H9 (cell line): ENCODE measurements around the gene UFC1. TPM values are rescaled to one million over a fixed set of nuclear protein-coding genes. Genes with fewer than 3 reads are reported as not detected.

ENCODE experiments used
- DNase-seq: peaks from one replicate; pipeline ENCODE4 v3.0.0-alpha.2; 2017
- H2AFZ ChIP-seq: one replicate; pipeline ENCODE4 v1.6.1; 2013; ENCODE audit warnings: mild to moderate bottlenecking, low read length, control low read depth, moderate library complexity
- H2AK5ac ChIP-seq: 2 replicates; pipeline ENCODE4 v1.6.1; 2013; ENCODE audit warnings: low read length, control low read depth, mixed read lengths; ENCODE audit not compliant: insufficient read length
- H2BK120ac ChIP-seq: one replicate; pipeline ENCODE4 v1.6.1; 2013; ENCODE audit warnings: low read depth, mild to moderate bottlenecking, low read length, control low read depth, inconsistent platforms; ENCODE audit not compliant: poor library complexity, severe bottlenecking
- H2BK12ac ChIP-seq: 2 replicates; pipeline ENCODE4 v1.6.1; 2013; ENCODE audit warnings: low read length, control low read depth, mixed read lengths, low read depth; ENCODE audit not compliant: insufficient read length
- H2BK15ac ChIP-seq: 2 replicates; pipeline ENCODE4 v1.6.1; 2013; ENCODE audit warnings: low read depth, low read length, control low read depth
- H2BK20ac ChIP-seq: one replicate; pipeline ENCODE4 v1.6.1; 2013; ENCODE audit warnings: low read depth, mild to moderate bottlenecking, low read length, control low read depth, inconsistent platforms; ENCODE audit not compliant: poor library complexity, severe bottlenecking
- H2BK5ac ChIP-seq: 2 replicates; pipeline ENCODE4 v1.6.1; 2013; ENCODE audit warnings: low read length, control low read depth, mixed read lengths; ENCODE audit not compliant: insufficient read length
- H3K14ac ChIP-seq: 2 replicates; pipeline ENCODE4 v1.6.1; 2013; ENCODE audit warnings: low read length, control low read depth; ENCODE audit not compliant: insufficient read depth
- H3K18ac ChIP-seq: 2 replicates; pipeline ENCODE4 v1.6.1; 2013; ENCODE audit warnings: low read depth, mild to moderate bottlenecking, mixed read lengths, low read length, control low read depth; ENCODE audit not compliant: insufficient read length
- H3K23ac ChIP-seq: 2 replicates; pipeline ENCODE4 v1.6.1; 2013; ENCODE audit warnings: low read length, control low read depth, mixed read lengths, low read depth; ENCODE audit not compliant: insufficient read length
- H3K23me2 ChIP-seq: 2 replicates; pipeline ENCODE4 v1.6.1; 2013; ENCODE audit warnings: low read depth, mild to moderate bottlenecking, mixed read lengths, low read length, control low read depth; ENCODE audit not compliant: insufficient read length, poor library complexity, severe bottlenecking
- H3K27ac ChIP-seq: 2 replicates; pipeline ENCODE4 v1.5.1; 2013; ENCODE audit warnings: low read length, control low read depth, mixed read lengths, low read depth; ENCODE audit not compliant: insufficient read length
- H3K27me3 ChIP-seq: 2 replicates; pipeline ENCODE4 v1.6.1; 2013; ENCODE audit warnings: low read length, control low read depth, inconsistent platforms; ENCODE audit not compliant: insufficient read depth
- H3K4ac ChIP-seq: 2 replicates; pipeline ENCODE4 v1.6.1; 2013; ENCODE audit warnings: low read depth, mild to moderate bottlenecking, control low read depth, inconsistent platforms, low read length, moderate library complexity
- H3K4me1 ChIP-seq: 2 replicates; pipeline ENCODE4 v1.6.1; 2013; ENCODE audit warnings: low read length, control low read depth, inconsistent platforms; ENCODE audit not compliant: insufficient read depth
- H3K4me2 ChIP-seq: 2 replicates; pipeline ENCODE4 v1.6.1; 2013; ENCODE audit warnings: low read length, control low read depth, mixed read lengths; ENCODE audit not compliant: insufficient read length, insufficient read depth
- H3K56ac ChIP-seq: 2 replicates; pipeline ENCODE4 v1.6.1; 2013; ENCODE audit warnings: low read depth, mild to moderate bottlenecking, mixed read lengths, low read length, control low read depth; ENCODE audit not compliant: insufficient read length
- H3K79me1 ChIP-seq: 2 replicates; pipeline ENCODE4 v1.6.1; 2013; ENCODE audit warnings: low read depth, mild to moderate bottlenecking, moderate library complexity, low read length, control low read depth, inconsistent platforms; ENCODE audit not compliant: insufficient read depth, poor library complexity, severe bottlenecking
- H3K79me2 ChIP-seq: 2 replicates; pipeline ENCODE4 v1.6.1; 2013; ENCODE audit warnings: low read length, control low read depth, inconsistent platforms; ENCODE audit not compliant: insufficient read depth
- H3K9ac ChIP-seq: 2 replicates; pipeline ENCODE4 v1.6.1; 2013; ENCODE audit warnings: low read length, control low read depth, mixed read lengths; ENCODE audit not compliant: insufficient read length; ENCODE audit errors: extremely low read depth
- H3K9me3 ChIP-seq: one replicate; pipeline ENCODE4 v1.6.1; 2013; ENCODE audit warnings: low read depth, low read length, inconsistent platforms; ENCODE audit not compliant: control insufficient read depth
- H3T11ph ChIP-seq: one replicate; pipeline ENCODE4 v1.6.1; 2013; ENCODE audit warnings: mild to moderate bottlenecking, low read length, control low read depth, inconsistent platforms
- H4K20me1 ChIP-seq: one replicate; pipeline ENCODE4 v1.6.1; 2013; ENCODE audit not compliant: control insufficient read depth, insufficient read length, insufficient read depth
- H4K5ac ChIP-seq: 2 replicates; pipeline ENCODE4 v1.6.1; 2013; ENCODE audit warnings: low read depth, mild to moderate bottlenecking, mixed read lengths, low read length, control low read depth; ENCODE audit not compliant: insufficient read length
- H4K8ac ChIP-seq: replicated peaks from 2 replicates; pipeline ENCODE4 v1.6.1; 2013; ENCODE audit warnings: low read length, control low read depth, mixed read lengths, low read depth; ENCODE audit not compliant: insufficient read length
- H4K91ac ChIP-seq: 2 replicates; pipeline ENCODE4 v1.6.1; 2013; ENCODE audit warnings: low read depth, mild to moderate bottlenecking, moderate library complexity, mixed read lengths, low read length, control low read depth; ENCODE audit not compliant: insufficient read length
- H3K27ac Mint-ChIP-seq, 3 experiments: 2 replicates in 2 of 3; 3 replicates in 1 of 3; pipeline ENCODE4 v1.8.0; 2020 to 2021; ENCODE audit warnings: mixed read lengths in 3 of 3, mild to moderate bottlenecking in 1 of 3, moderate library complexity in 1 of 3
- H3K27me3 Mint-ChIP-seq: 2 replicates; pipeline ENCODE4 v1.8.0; 2021; ENCODE audit warnings: low read depth, mild to moderate bottlenecking, moderate library complexity, mixed read lengths
- H3K36me3 Mint-ChIP-seq, 3 experiments: 2 replicates in 2 of 3; 3 replicates in 1 of 3; pipeline ENCODE4 v1.8.0; 2020 to 2021; ENCODE audit warnings: low read depth in 3 of 3, mixed read lengths in 3 of 3; ENCODE audit not compliant: insufficient read depth in 1 of 3
- H3K4me1 Mint-ChIP-seq, 2 experiments: 2 replicates each; pipeline ENCODE4 v1.8.0; 2020; ENCODE audit warnings: mixed read lengths in 2 of 2
- H3K4me3 Mint-ChIP-seq, 2 experiments: 2 replicates in 1 of 2; 3 replicates in 1 of 2; pipeline ENCODE4 v1.8.0; 2020 to 2021; ENCODE audit warnings: mild to moderate bottlenecking in 2 of 2, mixed read lengths in 2 of 2, moderate library complexity in 1 of 2
- H3K9me3 Mint-ChIP-seq, 2 experiments: 2 replicates in 1 of 2; 3 replicates in 1 of 2; pipeline ENCODE4 v1.8.0; 2020; ENCODE audit warnings: mild to moderate bottlenecking in 2 of 2, mixed read lengths in 2 of 2, moderate library complexity in 1 of 2
- WGBS: extraction: QIAGEN DNeasy Blood & Tissue Kit; methylation state at CpG from one replicate; pipeline ENCODE4 v1.1.7; 2013; ENCODE audit warnings: missing lambda C conversion rate, low lambda C conversion rate, mixed read lengths; ENCODE audit not compliant: insufficient read length; ENCODE audit errors: extremely low coverage; 5-methylcytosine and 5-hydroxymethylcytosine counted together
- total RNA-seq: library from RNA; stranded (reverse); gene quantifications from 2 replicates; pipeline ENCODE4 v1.2.1, GENCODE V29; 2021
- TF ChIP-seq, protein P1 (sequence below): fragments of 200-600 bp; sonication (generic); conservative IDR thresholded peaks from 3 replicates; pipeline ENCODE4 v1.8.0; 2021; ENCODE audit warnings: antibody characterized with exemption, mild to moderate bottlenecking

UFC1 gene
- total RNA-seq, 1 experiment from 2014 or later: 93.4 TPM

DNA sequence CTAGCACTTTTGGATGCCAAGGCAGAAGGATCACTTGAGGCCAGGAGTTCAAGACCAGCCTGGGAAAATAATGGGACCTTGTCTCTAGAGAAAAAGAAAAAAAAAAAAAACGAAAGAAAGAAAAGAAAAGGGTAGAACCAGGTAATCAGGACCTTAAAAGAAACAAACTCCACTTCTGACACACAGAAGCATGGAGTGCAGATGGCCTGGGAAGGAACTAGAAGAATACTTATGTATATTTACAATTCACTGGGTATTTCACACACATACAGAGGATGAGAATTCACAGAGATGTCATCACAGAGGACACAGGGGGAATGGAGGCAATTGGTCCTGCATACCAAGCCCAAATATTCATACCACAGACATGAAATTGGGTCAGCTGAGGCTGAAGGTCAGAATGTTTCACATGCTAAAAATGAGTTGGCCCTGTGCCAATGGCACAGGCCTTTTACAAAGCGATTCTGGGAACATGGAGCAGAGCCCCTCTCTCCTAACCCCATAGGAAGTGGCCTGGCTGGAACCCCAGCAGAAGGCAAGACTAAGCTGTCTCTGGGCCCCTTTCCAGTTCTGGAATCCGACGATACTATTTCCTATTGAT is 19.1 kb downstream of the UFC1 start:
- no peaks in the 10 kb centered on the region for H3K79me1 ChIP-seq
- no peak overlapping the region for H3K9ac ChIP-seq
- H2AFZ ChIP-seq: no peak overlapping the region
- H4K20me1 ChIP-seq: no peaks in the 10 kb centered on the region
- no peak overlapping the region for H2BK120ac ChIP-seq
- DNase-seq: no peak
- TF ChIP-seq, protein P1, sequence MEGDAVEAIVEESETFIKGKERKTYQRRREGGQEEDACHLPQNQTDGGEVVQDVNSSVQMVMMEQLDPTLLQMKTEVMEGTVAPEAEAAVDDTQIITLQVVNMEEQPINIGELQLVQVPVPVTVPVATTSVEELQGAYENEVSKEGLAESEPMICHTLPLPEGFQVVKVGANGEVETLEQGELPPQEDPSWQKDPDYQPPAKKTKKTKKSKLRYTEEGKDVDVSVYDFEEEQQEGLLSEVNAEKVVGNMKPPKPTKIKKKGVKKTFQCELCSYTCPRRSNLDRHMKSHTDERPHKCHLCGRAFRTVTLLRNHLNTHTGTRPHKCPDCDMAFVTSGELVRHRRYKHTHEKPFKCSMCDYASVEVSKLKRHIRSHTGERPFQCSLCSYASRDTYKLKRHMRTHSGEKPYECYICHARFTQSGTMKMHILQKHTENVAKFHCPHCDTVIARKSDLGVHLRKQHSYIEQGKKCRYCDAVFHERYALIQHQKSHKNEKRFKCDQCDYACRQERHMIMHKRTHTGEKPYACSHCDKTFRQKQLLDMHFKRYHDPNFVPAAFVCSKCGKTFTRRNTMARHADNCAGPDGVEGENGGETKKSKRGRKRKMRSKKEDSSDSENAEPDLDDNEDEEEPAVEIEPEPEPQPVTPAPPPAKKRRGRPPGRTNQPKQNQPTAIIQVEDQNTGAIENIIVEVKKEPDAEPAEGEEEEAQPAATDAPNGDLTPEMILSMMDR: no peak
- H3K23me2 ChIP-seq: peaks cover 6% of the 10 kb centered on the region
- no peak overlapping the region for H4K8ac ChIP-seq
- Mint-ChIP-seq H3K27me3 (no peaks in the 10 kb centered on the region), H3K9me3 (no peaks in the 10 kb centered on the region), H3K36me3 (peaks cover 25 to 69% (median 68%) of the 10 kb centered on the region in 3 experiments; a peak in 6 of 7 replicates), H3K4me3 (peak overlapping the region in 1 of 2 experiments; percentile 50; a peak in 1 of 5 replicates), H3K27ac (no peak overlapping the region), H3K4me1 (peaks cover 15% of the 10 kb centered on the region in 2 experiments)
- no peak overlapping the region for H2BK12ac ChIP-seq
- no peak overlapping the region for H2BK15ac ChIP-seq
- no peak overlapping the region for H3K4me2 ChIP-seq
- no peak overlapping the region for H2AK5ac ChIP-seq
- WGBS: no CpG with 5 or more reads among the region's 4 CpGs
- H3K23ac ChIP-seq: no peak overlapping the region
- no peak overlapping the region for H3K14ac ChIP-seq
- no peak overlapping the region for H3K56ac ChIP-seq
- H3K4me1 ChIP-seq: no peaks in the 10 kb centered on the region; the same call in 1 of the 2 replicates
- H3K18ac ChIP-seq: no peak overlapping the region
- H2BK20ac ChIP-seq: no peak overlapping the region
- no peaks in the 10 kb centered on the region for H3K79me2 ChIP-seq
- H3K9me3 ChIP-seq: no peaks in the 10 kb centered on the region
- no peak overlapping the region for H4K5ac ChIP-seq
- H4K91ac ChIP-seq: no peak overlapping the region
- H3K27me3 ChIP-seq: no peaks in the 10 kb centered on the region
- H3K27ac ChIP-seq: no peak overlapping the region
- no peak overlapping the region for H3T11ph ChIP-seq
- no peak overlapping the region for H2BK5ac ChIP-seq
- no peak overlapping the region for H3K4ac ChIP-seq
